ENCODE data around the gene CACNA1C.

The CACNA1C gene

DNA sequence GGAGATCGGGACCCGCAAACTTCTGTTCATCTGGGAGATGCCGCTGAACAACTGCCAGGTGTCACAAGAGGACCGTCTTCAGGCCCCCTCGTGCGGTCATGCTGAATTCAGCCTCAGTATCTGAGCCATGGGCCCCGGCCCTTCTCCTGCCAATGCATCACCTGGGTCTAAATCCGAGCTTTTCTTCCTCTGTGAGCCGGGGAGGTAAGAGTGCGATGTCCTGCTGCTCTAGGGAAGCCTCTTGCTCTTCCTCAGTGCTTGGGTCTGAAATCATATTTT is 586.2 kb downstream of the CACNA1C start:
- DNase-seq, result no peak

DNA sequence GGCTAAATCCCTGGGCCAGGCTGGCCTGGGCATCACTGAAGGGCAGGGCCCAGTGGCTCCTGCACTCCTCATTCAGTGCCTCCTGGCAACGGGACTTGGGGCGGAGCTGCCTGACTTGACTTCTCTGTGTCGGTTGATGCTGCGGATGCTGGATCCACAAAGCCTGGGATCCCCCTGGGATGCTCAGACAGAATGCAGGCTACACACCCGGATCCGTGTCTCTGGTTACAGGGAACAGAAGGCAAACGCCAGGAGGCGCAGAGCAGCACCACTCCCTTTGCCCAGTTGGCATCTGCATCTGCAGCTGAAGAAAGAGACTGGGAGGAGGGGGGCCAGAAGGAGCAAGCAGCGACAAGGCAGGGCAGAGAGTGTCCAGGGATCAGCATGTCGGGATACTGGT is 587.5 kb downstream of the CACNA1C start:
- no peak for DNase-seq

DNA sequence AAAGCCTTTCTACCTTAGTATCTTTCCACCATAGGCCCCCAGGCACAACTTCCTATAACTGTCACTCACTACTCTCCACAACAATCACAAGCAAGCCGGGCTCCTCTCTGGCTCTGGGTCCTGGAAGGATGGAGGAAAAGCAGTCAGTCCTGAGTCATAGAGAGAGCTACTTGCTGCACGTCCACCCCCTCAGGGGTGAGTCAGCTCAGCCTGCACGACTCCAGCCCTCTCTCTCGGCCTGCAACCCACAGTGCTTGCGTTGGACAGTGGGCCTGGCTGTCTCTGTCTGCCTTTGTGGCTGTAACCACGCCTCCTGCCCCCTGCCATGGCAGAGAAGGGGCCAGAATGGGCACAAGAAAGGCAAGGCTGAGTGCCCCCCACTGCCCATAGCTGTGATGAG is 587.9 kb downstream of the CACNA1C start:
- DNase-seq, result no peak

DNA sequence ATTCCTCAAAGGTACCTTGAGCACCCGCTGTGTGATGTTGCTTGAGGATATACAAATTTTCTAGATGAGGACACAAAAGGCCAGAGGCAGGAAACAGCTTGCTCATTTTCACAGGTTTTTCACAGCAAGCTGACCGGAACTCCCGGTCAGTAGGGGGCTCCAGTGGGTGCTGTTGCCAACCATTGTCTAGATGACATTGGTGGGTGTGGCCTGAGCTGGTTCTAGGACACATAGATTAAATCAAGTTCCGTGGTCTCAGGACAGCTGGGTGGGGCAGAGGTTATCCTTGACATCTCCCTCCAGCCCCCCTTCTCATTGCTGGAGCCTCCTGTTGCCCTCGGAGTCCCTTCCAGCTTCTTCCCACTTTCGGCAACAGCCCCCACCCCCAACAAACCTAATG is 588.4 kb downstream of the CACNA1C start:
- DNase-seq, result no peak

DNA sequence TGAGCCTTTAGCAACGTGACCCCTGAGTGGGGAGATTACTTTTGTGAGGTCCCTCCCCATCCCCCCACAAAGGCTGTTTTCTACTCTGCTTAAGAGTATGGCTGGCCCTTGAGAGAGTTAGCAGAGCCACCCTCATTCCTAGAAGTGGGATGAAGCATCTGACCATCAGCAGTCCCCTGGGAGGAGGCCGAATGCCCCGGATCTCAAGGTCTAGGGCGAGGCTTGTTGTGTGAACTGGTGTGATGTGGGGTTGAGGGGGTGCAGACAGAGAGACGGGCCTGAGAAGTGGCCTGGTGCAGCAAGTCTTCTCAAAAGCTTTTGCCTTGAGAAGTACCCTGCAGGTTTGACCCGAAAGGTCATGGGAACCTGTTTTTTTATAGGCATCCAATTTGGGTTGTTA is 589.0 kb downstream of the CACNA1C start:
- no peak for DNase-seq

DNA sequence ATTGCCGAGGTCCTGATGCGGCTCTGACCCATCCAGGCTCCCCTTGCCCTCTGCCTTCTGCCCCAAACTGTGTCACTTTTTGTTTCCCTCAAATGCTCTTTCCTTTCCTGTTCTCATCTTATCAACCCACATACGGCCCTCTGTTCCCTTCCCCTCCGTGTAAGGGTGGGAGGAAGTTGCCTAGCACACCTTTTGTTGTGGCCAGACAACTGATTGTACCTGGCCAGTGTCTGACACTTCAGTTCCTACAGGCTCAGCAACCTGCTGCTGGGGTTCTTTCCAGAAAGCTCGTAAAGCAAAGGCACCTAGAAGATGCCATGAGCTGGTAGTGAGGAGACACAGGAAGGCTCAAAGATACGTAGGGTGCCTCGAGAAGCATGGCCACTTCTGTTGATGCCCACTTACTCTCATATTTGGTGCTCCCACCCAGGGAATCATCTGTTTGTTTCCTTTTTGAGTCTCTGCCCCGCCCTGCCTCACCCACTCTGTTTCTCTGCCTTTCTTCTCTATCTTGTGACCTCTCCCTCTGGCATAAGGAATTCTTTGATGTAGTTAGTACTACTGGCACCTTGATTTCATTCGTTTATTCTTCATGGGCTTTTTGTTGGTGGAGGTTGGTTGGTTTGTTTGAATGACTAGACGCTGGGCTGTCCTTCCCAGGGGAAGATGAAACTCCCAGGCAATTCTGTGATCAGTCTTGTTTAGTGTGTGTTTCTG is 589.5 kb downstream of the CACNA1C start:
- DNase-seq, result no peak

DNA sequence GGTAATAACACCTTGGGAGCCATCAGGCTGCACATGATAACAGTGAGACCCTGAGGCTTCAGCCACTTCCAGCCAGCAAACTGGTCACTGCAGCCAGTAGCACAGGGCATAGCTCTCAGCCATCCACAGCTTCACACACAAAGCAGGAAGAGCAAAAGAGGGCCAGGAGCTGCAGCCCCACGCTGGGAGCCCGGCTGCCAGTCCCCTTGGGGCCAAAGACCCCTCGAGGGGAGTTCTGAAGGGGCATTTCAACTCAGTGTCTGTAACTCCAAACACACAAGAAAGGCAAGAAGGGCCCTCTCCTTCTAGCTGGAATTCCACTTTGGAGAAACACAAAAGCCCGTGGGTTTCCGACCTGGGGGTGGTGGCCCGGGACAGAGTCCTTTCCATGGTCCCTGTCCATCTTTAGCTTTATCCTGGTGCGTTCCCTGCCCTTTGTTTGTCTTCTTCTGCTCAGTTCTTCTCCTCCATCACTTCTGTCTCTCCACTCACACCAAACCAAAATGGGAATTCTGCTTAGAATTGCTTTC is 590.2 kb downstream of the CACNA1C start:
- DNase-seq, result no peak

DNA sequence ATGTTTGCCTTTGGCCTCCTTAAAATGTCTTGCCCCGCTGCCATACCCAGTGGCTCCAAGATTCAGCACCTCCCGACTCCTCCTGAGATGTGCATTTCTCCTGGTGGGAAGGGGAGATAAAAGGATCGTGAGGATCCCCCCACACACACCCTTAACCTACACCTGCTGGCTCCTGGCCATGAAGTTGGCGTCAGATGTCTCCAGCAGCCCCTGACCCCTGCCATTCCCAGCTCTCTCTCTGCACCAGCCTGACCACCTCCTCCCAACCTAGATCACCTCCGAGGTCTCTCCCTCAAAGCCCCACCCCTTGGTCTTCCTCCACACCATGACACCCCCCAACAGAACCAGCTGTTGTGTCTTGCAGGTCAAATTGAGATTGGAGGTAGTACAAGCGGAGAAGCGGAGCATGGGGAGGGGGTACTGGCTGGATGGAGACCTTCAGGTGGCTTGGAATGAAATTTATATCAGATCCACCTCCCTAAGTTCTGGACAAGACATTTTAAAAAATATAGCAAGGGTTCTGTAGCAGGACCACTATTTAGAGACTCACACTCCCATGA is 590.9 kb downstream of the CACNA1C start:
- no peak for DNase-seq

DNA sequence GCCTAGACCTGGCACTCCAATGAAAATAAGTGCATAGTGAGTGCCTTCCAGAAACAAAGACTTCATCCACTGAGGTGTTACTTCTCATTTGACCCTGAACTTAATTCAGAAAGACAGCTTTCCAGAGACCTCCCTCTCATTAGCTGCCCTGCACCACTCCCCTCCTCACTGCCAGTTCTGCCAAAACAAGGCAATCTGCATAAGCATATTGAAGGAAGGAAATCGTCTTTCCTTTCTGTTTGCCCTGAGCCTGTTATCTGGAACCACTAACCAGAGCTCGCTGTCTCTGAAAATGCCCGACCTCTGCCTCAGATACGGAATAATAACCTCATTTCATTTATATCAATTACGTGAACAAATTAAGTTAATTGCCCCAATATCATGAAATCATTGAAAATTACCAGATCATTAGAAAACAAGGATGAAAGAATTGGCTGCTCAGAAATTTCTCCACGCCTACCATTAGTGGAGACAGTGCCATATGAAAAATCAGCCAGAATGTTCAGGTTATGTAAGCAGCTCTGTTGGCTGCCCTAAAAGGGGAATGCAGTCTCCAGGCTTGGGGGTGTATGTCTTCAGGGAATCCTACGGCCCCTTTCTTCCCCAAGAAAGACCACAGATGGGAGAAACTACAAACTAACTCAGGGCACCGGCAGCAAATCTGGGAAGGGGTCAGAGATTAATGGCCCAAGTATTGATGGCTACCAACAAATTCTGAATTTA is 592.1 kb downstream of the CACNA1C start:
- DNase-seq, result no peak

DNA sequence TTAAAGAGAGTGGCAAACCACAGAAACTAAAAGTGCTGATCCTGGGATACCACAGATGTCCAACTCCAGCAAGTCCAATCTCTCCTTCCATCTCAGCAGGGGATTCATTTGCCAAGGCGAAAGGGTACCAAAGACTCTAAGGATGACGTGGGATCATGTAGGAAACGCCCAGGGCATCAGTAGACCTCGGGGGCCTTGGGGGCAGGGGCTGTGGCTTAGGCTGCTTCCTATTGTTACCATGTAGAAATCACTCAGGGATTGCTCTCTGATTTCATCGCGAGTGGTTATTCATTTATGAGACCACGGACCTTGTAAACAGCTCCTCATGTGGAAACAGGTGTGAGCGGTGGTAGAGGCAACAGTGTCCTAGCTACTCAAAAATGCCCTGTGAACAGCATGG is 592.7 kb downstream of the CACNA1C start:
- no peak for DNase-seq

DNA sequence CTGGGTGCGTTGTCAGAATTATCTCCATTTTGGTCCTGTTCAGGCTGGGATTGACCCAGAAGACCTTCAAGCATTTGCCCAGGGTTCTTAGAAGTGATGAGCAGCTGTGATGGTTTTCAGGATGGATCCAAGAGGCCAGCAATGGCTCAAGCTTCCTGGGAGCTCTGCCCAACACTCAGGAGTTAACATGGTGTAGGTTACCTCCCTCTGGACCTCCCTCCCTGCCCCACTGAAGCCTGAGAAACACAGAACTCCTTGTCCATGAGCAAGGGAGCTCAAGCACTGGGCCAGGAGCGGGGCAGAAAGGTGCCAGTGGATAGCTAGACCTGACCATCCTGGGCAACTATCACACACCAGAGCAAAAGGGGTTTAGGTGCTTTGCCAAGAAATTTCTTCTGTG is 593.6 kb downstream of the CACNA1C start:
- DNase-seq, result no peak

DNA sequence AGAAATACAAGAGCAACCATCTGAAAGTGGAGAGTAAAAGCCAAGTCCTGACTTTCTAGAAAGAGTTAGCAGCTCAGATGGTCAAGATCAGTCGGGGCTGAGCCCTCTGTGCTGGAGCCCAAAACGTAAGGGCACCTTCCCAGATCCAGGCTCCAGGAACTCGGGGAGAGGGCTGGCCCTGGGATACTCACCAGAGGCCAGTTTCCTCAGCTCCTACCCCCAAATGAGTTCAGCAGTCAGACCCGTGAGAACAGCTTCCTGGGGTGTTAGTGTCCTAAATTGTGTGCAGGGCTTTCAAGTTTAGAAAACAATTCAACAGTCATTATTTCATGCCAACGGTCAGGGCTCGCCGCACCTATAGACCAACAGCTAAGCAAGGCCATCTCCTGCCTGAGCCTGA is 594.4 kb downstream of the CACNA1C start:
- DNase-seq, result no peak

DNA sequence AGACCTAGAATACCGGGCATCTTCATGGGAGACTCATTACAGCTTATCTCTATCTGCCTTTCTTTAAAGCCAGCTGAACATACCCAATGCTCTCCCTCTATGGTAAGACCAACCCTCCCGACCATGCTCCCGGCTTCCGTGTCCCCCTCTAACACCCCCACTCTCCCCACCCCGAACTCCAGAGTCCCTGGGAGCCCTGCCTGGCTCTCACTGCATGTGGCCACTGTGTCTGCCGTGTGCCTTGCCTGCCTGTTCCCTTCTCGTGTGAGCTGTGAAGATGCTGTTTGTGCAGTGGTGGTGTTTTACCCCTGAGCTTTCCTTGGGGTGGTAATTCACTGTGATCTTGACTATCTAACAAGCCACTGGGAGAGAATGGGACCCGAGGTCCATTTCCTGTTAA is 595.6 kb downstream of the CACNA1C start:
- DNase-seq, result no peak

DNA sequence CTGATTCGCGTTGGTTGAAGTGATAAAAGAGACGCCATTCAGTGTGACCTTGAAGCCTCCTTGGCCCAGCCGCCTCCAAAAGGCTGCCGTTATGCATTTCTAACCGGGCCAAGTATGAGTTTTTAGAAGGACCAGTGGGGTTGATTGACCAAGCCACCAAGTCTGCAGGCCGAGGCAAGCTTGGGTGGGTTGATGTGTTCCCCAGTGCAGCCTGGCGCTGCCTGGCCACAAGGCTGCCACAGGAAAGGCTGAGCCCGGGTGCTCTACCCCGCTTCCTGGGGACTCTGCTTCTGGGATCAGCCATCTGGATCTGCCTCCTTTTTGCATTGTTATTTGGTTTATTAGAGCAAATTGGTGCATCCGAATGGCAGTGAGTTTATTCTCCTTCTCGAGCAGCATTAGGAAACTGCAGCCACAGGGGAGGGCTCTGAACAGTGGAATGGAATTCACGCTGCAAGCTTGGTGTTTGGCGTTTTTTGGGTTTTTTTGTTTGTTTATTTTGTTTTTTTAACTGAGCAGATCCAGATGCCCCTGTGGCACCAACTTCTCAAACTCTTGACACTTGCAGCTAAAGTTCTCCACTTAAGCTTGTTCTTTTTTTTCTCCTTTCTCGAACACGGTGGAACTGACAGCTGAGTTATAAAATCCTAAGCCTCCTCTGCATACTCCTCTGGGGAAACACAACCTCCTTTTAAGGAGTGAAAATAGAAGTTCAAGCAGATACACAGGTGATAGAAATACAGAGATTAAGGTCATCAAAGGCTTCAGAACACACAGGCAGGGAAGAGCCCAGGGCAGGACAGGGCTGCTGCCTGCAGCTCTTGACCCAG is 596.6 kb downstream of the CACNA1C start:
- no peak for DNase-seq

DNA sequence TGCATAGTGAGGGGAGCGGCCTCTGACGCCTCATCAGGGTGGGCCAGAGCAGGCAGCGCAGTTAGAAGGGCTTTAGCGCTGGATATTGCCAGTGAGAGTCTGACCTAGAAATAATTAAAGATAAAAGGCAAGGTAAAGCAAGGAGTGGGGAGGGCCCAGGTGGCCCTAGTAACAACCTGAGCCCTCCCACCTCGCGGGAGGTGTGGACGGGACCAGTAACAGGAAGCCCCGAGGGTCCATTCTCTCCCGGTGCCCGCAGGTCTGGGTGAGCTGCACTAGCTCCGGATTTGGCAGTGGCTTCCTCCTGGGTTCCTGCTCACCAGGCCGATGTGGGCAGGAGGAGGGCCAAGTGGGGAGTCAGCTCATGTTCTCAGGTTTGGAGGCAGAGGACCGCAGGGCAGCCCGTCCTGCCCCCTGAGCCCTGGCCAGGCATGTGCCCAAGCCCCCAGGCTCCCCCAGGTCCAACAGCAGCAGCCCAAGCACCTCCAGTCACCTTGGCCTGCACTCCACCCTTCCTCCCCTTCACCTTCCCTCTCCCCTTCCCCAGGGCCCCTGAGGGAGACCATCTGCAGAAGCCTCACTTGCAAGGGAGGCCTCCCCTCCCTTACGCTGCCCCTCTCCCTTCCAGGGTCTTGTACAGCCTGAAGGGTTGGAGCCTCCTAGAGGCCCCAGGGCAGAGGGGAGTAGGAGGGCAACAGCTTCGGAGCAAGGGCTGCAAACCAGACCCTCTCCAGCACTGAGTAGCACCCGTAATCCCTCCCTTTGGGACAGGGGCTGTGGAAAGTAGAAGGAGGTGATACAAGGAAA is 597.7 kb downstream of the CACNA1C start:
- DNase-seq, result no peak

DNA sequence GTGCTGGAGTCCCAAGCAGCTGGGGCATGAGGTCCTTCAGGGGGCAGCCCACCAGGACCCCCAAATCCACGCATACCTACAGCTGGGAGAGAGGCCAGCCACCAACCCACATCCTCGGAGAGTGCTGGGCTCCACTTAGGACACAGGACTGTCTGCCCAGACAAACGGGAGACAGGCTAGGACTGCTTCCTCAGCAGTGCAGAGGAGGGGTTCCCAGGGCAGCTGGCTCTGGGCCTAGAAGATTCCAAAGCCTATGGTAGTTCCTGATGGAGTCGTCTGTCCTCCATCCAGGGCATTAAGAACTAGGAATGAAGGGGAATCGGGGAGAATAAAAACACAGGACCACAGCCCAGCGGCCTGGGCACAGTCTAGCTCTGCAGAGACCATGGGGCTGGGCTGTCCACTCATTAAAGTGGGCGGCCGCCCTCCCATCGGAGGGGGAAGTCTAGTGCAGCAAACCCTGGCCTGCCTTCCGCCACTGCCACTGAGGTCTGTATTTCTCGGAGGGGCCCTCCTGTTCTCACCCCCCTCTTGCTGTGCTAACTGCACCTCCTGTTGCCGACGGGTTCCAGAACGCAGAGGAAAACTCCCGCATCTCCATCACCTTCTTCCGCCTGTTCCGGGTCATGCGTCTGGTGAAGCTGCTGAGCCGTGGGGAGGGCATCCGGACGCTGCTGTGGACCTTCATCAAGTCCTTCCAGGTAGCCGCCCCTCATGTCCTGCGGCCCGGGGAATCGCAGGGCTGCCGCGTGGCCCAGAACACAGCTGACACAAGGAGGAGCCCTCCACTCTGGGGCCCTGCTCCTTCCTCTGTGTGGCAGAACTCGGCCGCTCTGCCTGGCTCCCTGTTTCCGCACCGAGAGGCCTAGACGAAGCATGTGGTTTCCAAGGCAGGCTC is 598.5 kb downstream of the CACNA1C start:
- DNase-seq, result no peak

DNA sequence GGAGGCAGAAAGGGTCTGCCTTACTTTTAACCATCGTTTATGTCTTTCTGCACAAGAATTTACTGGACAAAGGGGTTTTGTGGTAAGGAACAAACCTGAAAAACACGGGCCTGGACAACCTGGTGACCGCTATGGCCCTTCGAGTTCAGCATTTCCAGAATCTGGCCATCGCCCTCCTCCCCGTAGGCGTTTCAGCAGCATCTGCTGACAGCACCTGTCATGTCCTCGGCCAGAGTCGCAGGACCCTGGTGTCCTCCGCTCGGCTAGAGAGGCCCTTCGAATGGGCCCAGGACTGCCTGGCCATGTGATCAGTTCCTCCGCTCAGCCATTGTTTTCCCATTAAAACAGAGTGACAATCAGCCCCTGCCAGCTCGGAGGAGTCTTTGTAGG is 599.2 kb downstream of the CACNA1C start:
- no peak for DNase-seq

DNA sequence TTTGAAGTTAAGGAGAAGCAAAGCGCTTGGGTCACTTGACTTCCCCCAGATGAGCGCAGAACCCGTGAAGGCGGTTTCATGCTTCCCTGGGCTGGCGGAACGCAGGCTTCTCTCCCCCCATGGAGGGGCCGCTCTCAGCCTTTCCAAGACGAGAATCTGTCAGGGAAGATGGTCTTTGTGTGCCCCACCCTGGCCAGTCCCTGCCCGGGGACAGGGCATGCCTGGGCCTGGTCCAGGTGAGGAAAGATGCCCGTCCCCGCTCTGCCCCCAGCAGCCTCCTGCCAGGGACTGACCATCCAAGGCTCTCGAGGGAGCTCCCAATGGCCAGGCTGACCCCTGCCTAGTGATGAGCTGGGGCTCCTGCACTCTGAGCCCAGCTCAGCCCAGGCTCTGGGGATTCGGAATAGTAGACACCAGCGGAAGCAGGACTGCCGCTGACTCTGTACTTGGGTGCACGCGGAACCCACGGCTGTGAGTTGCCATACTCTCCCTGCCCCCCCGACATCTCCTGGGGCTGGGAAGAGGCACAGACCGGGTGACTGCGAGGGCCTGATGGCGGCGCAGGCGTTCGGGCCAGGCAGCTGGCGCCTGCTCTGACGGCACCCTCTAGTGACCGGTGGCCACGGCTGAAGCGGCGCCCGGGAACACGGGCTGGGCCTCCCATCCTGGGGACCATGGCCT is 599.8 kb downstream of the CACNA1C start:
- no peak for DNase-seq

DNA sequence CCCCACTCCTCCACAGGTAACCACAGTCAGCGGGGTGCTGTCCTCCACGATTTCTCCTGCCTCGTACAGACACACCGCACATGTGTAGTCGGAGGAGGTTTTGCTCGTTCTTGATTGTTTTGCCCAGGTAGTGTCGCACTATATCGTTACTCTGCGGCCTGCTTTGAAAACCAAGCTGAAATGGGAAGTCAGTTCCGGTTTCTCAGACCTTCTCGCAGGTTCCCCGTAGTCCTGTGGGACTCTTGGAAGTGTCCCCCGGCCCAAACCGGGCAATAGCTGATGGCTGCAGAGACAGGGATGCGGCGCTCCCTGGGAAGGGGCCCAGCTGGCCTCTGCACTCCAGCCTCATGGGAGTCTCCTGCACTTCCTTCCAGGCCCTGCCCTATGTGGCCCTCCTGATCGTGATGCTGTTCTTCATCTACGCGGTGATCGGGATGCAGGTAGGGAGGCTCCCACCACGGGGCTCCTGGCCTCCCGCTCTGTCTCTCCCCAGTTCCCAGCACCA is 600.7 kb downstream of the CACNA1C start:
- DNase-seq, result no peak

DNA sequence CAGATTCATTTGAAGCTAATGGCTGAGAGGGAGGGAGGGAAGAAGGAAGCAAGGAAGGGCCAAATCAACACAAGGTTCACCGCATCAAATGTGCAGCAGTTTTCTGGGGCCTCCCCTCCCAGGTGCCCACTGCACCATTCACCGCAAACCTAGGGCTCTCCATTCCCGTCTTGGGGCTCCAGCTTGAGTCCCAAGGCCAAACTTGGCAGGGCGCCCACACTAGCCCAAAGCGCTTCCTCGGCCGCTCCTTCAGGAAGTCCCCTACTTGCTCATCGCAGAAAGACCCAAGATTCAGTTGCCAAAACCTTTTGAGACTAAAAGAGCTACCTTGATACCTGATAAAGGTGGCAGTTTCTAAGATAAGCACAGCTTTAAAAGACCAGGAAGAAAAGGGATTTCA is 601.5 kb downstream of the CACNA1C start:
- no peak for DNase-seq

DNA sequence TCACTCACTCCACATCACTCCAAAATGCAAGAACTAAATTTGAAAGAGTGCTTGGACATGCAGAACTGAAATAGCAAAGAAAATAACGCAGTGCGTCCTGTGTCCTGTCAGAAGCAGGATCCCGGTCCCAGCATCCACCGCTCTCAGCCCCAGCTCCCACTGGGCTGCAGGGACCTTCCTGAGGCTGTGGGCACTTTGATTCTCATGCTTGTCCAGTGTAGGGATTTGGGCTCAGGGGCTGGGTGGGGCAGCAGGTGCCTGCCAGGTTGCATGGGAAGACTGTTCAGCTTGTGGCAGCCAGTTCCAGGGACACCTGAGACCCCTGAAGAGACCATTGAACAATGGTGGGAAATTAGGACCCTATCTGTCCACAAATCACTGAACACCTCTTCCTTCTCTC is 602.0 kb downstream of the CACNA1C start:
- no peak for DNase-seq
